ENCODE measurements around the gene UST.

GRCh38 chr6:149015535-149016525, 269.0 kb downstream of the UST start:
- TF ChIP-seq, protein P1, sequence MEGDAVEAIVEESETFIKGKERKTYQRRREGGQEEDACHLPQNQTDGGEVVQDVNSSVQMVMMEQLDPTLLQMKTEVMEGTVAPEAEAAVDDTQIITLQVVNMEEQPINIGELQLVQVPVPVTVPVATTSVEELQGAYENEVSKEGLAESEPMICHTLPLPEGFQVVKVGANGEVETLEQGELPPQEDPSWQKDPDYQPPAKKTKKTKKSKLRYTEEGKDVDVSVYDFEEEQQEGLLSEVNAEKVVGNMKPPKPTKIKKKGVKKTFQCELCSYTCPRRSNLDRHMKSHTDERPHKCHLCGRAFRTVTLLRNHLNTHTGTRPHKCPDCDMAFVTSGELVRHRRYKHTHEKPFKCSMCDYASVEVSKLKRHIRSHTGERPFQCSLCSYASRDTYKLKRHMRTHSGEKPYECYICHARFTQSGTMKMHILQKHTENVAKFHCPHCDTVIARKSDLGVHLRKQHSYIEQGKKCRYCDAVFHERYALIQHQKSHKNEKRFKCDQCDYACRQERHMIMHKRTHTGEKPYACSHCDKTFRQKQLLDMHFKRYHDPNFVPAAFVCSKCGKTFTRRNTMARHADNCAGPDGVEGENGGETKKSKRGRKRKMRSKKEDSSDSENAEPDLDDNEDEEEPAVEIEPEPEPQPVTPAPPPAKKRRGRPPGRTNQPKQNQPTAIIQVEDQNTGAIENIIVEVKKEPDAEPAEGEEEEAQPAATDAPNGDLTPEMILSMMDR (IDR thresholded peaks at IDR 0.05; ENCODE audit: insufficient read depth, low read length, poor library complexity, severe bottlenecking), result no peak
- no peak for TF ChIP-seq EZH2phosphoT487 (conservative IDR thresholded peaks at IDR 0.05; ENCODE audit: low read length)

Measured in SU-DHL-6 (cell line).